Brain pericyte (primary cell): Measurements from ENCODE around the gene HACL1.

Experiments
- DNase-seq: peaks from one replicate; pipeline ENCODE4 v3.0.0-alpha.2; 2012; ENCODE audit warnings: low read depth, low spot score

HACL1 gene

DNA sequence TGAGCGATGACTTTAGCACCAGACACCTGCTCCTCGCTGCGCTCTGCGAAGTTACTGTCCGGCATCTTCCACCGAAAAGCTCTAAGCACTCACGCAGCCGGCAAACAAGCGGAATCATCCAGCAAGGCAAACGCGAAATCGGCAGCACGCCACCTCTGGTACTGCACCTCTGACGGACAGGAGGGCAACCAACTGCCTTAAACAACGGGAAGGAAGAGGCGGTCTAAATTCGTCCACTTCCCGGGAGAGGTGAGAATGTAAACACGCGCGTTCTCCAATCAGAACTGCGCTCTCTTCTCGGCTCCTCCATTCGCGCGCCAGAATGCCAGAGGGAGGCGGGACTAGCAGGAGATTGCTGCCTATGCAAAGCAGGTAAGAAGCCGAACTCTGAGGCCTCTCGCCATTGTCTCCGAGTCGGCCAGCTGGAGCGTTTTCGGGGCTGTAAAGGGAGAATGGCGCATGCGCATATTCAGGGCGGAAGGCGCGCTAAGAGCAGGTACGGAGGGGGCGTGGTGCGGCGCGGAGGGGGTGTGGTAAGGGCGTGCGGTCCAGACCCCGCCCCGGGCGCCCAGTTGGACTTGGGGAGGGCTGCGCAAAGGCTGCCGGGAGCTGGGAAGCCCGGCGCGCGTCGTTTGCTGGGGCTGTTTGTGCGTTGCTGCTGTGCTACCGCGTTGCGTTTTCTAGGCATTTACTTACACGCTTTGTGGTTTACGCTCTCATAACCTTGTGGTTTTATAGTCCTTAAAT lies at the start of gene HACL1, which contains the start of gene BTD:
Gene HACL1, minus strand, starts transcription at position 171 of the 747 bp plus-strand sequence. Its CDS starts 106 bp downstream, at position 65.
Gene BTD, plus strand, starts transcription at position 347 of the 747 bp plus-strand sequence. CDS start 33,695 bp downstream, outside the sequence.
- DNase-seq = peak; percentile 99

DNA sequence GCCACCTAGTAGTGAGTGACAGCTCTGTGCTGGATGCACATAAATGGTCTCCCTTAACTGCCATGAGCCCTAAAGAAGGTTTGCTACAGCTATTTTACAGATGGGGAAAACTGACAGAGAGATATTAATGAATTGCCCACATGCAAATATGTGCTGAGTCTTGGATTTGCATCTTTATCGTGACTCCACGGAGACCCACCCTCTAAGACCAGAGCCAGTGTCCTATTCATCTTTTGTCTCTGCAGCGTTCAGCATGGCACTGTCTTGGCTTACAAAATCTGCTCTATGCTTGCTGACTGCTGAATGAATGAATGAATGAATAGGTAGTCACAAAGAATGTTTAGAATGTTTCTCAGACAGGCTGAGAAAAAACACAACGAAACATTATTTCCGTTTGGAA lies 48.5 kb upstream of the HACL1 start:
- DNase-seq = no peak

DNA sequence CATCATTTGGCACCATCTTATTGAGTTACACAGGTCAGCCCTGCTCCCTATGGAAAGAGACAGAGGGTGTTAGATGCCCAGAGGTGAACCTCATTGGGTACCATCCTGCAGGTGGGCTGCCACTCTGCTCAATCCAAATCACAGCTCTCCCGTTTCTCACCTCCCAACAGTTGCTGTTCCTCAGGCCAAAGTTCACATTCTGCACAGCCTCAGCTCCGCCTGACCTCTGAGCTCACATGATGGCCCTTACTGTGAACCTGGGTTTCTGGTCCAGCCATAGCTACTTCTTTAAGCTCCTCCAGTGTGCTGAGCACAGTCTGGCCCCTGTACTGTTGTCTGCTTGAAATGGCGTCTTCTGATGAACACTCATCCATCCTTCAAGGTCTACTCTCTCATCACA lies 48.0 kb upstream of the HACL1 start:
- no peak for DNase-seq

DNA sequence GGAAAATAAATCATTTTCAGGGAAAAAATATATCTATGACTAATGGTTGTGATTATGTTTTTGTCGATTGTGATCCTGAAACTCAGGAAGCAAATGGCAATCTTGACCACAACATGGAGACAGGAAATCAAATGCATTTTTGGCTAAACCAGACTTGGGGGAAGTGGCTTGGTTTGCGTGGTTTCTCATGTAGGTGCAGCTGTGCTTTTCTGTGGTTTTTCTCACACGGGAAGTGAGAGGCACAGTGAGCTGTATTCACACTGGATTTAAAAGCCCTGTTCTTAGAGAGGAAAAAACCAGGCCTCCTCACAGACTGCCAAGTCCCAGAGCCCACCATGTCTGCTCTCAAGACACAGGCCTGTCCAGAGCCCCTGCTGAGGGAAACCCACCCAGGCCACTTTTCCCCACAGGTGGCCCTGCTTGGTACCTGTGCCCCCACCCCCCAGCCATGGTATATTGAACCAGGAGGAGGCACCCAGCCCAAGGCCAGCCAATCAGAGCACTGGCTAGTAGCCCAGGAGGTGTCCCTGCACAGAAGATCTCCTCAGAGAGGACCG lies 46.3 kb upstream of the HACL1 start:
- DNase-seq = peak; percentile 83

DNA sequence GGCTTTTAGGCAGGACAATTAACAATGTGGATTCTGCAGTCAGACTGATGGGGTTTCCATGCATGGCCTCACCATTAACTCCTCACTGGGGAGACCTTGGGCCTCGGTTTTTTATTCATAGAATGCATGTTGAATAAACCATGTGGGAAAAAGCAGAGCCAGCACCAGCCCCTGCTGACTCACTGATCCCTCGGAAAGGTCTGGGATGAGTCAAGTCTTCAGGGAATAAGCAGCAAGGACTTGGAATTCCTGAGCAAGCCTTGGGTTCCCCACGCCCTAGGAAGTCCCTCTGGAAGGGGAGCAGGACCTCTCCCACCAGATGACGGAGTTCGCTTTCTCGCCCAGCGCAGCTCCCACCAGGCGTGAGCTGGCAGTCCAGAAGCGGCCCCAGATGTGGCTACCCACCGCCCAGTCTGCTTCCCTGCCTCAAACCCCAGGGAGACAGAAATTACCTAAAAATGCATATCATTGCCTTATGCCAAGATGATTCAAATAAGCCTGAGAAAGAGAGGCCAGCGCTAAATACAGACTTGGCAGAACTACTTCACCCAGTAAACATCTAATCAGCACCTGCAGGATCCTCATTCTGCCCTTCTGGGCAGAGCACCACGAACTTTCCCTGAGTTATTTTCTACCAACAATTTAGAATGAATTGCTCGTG lies 45.6 kb upstream of the HACL1 start:
- peak; percentile 98 for DNase-seq

- DNase-seq = no peak
These were observed 44.6 kb upstream of the HACL1 start for GRCh38 chr3:15645740-15646501.

- DNase-seq = no peak
These were observed 43.9 kb upstream of the HACL1 start for GRCh38 chr3:15645246-15645645.

- DNase-seq = no peak
These were observed 37.5 kb upstream of the HACL1 start for GRCh38 chr3:15638891-15639262.

- DNase-seq = no peak
These were observed 37.0 kb upstream of the HACL1 start for GRCh38 chr3:15638193-15638890.

GRCh38 chr3:15637131-15637951 lies 36.0 kb upstream of the HACL1 start:
- DNase-seq = no peak

DNA sequence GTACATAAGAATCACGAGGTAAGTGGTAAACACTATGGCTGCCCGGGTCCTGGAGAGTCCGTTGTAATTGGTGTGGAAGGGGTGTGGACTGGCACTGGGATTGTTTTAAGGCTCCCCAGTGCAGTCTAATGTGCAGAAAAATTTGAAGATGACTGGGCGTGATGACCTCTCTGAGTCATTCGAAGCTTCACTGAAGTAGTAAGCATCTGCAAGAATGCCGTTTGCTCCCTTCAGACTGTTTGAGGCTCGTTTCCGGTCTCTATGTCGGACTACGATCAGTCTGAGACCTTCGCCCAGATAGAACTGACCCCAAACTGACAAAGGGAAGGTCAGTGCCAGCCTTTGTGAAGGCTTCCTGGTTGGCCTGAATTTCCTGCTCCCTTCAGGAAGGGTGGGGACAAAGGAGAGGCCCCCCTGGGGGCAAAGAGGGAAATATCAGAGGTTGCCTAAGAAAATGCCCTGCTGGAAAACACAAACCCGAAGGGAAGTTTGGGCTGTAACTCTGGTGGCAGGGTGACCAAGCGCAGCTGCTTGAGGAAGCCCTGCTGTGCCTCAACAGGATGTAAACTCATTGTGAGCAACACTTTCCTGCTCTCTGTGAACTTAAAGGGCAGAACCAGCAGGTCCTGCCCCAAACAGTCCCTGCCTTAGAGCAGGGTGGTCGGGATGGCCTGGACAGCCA lies 34.8 kb upstream of the HACL1 start:
- no peak for DNase-seq

DNA sequence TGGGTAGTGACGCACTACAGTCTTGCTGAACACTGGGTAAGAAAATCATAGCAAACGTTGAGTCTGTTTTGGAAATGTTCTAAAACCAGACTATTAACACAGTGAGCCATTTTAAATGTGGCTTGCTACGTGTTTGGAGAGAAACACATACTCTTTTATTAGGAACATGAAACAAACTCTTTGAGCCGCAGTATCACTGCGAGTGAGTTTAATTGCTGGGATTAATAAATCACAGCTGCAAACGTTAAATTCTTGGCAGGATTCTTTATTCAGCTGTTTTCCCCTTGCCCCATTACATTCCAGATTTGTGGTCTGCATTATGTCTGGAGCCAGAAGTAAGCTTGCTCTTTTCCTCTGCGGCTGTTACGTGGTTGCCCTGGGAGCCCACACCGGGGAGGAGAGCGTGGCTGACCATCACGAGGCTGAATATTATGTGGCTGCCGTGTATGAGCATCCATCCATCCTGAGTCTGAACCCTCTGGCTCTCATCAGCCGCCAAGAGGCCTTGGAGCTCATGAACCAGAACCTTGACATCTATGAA lies 33.8 kb upstream of the HACL1 start:
- no peak for DNase-seq

- DNase-seq = no peak
These were observed 33.3 kb upstream of the HACL1 start for GRCh38 chr3:15634671-15635070.

- peak; percentile 67 for DNase-seq
These were observed 32.6 kb upstream of the HACL1 start for GRCh38 chr3:15633766-15634598.

- DNase-seq = no peak
These were observed 31.8 kb upstream of the HACL1 start for GRCh38 chr3:15633159-15633558.

DNA sequence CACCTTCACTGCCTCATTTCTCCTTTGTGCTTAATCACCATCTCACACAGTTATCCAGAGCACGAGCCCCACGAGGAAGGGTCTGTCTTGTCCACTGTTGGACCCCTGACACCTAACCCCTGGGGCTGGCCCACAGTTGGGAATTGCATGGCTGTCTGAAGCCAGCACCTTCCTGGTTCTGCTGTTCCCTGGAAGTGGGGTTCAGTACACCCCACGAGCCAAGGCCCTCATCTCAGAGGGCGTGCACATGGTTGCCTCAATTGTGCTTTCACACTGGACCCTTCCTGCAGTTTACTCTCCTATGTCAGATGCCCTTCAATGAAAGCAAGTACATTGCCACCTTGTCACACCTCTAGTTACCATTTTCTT lies 30.8 kb upstream of the HACL1 start:
- DNase-seq = no peak

- no peak for DNase-seq
These were observed 30.2 kb upstream of the HACL1 start for GRCh38 chr3:15631426-15632211.
